ENCODE data around the gene LLGL1. TPM values are rescaled to one million over a fixed set of nuclear protein-coding genes. Genes with fewer than 3 reads are reported as not detected.

The LLGL1 gene
- polyA plus RNA-seq, 2 of the 4 experiments (the other 2 are of a cell fraction), result 11.2 to 19.3 TPM

DNA sequence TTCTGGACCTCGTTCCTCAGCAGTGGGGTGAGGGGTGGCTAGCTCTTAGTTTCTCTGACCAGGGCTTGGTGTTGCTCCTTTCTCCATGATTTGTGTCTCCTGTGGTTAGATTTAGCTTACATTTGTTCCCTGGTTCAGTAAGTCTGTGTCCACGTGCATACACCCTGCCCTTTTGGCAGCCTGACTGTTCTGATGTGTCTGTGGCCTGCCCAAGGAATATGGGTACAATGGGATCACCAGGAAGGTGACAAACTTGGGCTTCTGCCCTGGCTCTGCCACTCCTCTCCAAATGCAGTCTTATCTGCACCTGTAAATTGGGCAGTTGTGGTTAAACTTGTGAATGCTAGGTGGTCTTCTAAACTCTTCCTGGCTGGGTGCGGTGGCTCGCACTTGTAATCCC lies 24.3 kb upstream of the LLGL1 start:
- TF ChIP-seq RFX5 (IDR thresholded peaks at IDR 0.05), result no peak
- no peak for TF ChIP-seq RARB (CRISPR knock-in tag; IDR thresholded peaks at IDR 0.05)
- no peak for TF ChIP-seq CBX8 (IDR thresholded peaks at IDR 0.05)
- TF ChIP-seq, protein P1, sequence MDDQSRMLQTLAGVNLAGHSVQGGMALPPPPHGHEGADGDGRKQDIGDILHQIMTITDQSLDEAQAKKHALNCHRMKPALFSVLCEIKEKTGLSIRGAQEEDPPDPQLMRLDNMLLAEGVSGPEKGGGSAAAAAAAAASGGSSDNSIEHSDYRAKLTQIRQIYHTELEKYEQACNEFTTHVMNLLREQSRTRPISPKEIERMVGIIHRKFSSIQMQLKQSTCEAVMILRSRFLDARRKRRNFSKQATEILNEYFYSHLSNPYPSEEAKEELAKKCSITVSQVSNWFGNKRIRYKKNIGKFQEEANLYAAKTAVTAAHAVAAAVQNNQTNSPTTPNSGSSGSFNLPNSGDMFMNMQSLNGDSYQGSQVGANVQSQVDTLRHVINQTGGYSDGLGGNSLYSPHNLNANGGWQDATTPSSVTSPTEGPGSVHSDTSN (IDR thresholded peaks at IDR 0.05), result no peak
- no peak for TF ChIP-seq JUN (IDR thresholded peaks at IDR 0.05)
- TF ChIP-seq CHD2 (IDR thresholded peaks at IDR 0.05; ENCODE audit: low read length, partially characterized antibody), result no peak
- TF ChIP-seq SREBF2 (IDR thresholded peaks at IDR 0.05), result no peak
- no peak for TF ChIP-seq TFCP2L1 (CRISPR knock-in tag; IDR thresholded peaks at IDR 0.05)
- TF ChIP-seq BHLHE40 (IDR thresholded peaks at IDR 0.05; ENCODE audit: low read depth, low read length), result no peak
- TF ChIP-seq ESRRA (IDR thresholded peaks at IDR 0.05; ENCODE audit: borderline replicate concordance, low read length), result no peak
- TF ChIP-seq CHD4 (IDR thresholded peaks at IDR 0.05; ENCODE audit: borderline replicate concordance), result no peak
- no peak for TF ChIP-seq KDM1A (IDR thresholded peaks at IDR 0.05; ENCODE audit: low read depth)
- DNase-seq (ENCODE audit: low read depth in 1 of 2, low spot score in 1 of 2) (no peak), FAIRE-seq (no peak), ATAC-seq (no peak)
- POLR2A ChIA-PET, result interaction anchor here (1.8 kb wide), 1 partner anchor 18 kb away, joined by 8 read pairs; the partner anchor contains the start of gene ALKBH5
- 93% methylated on average over 4 of the region's 4 CpGs for WGBS (ENCODE audit: missing lambda C conversion rate)
- H3K27ac ChIP-seq, result no peak overlapping the region
- H3K4me1 ChIP-seq, result peaks cover 14% of the 10 kb centered on the region
- CTCF ChIA-PET, result interaction anchor here (0.8 to 13.0 kb wide), 6 partner anchors 11 to 62 kb away, joined by 3 to 106 read pairs (median 8); partner anchors contain the start of gene ALKBH5
- H3K9me3 ChIP-seq, result no peaks in the 10 kb centered on the region
- H3K4me2 ChIP-seq, result no peak overlapping the region
- no peak overlapping the region for H3K4me3 ChIP-seq

DNA sequence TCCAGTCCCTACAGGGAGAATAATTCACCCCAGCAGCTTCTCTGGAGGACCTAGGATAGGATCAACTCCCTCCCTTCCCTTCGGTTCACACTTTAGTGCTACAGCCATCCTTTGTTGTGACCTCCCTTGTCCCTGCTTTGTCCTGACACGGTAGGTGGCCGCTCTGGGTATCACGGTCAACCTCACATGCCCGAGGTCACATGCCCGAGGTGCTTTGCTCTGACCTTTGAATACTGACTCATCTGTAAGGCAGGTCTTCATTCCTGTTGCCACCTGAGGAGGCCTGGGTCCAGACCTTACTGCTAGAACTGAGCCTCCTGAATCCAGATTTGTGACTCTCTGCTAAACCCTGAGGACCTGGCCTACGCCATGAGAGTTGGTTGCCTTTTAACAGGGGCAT lies 22.1 kb upstream of the LLGL1 start:
- ATAC-seq, result peak in 1 of 2 experiments; percentile 50; a peak in 2 of 6 replicates
- Histone ChIP-seq H3K9me3 (no peaks in the 10 kb centered on the region), H3K4me2 (no peak overlapping the region; the same call in 2 of the 3 replicates), H3K4me3 (no peak overlapping the region), H3K4me1 (peaks cover 14% of the 10 kb centered on the region), H3K27ac (0 out of 6 replicates have a peak overlapping the region, but pooled peaks of 1 of the 2 experiments have one; percentile 6)
- FAIRE-seq, result peak; percentile 59
- TF ChIP-seq ESRRA (IDR thresholded peaks at IDR 0.05; ENCODE audit: borderline replicate concordance, low read length) (no peak), BHLHE40 (IDR thresholded peaks at IDR 0.05; ENCODE audit: low read depth, low read length) (no peak), FOXS1 (CRISPR knock-in tag; IDR thresholded peaks at IDR 0.05) (no peak), MAZ (IDR thresholded peaks at IDR 0.05; ENCODE audit: borderline replicate concordance, low read depth, low read length) (no peak), HOXA7 (CRISPR knock-in tag; IDR thresholded peaks at IDR 0.05) (no peak), ZSCAN20 (CRISPR knock-in tag; IDR thresholded peaks at IDR 0.05) (no peak), HDAC2 (IDR thresholded peaks at IDR 0.05) (no peak), FOSB (CRISPR knock-in tag; IDR thresholded peaks at IDR 0.05) (no peak), CHD4 (IDR thresholded peaks at IDR 0.05; ENCODE audit: borderline replicate concordance) (no peak)
- TF ChIP-seq, protein P2, sequence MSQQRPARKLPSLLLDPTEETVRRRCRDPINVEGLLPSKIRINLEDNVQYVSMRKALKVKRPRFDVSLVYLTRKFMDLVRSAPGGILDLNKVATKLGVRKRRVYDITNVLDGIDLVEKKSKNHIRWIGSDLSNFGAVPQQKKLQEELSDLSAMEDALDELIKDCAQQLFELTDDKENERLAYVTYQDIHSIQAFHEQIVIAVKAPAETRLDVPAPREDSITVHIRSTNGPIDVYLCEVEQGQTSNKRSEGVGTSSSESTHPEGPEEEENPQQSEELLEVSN (IDR thresholded peaks at IDR 0.05; ENCODE audit: borderline replicate concordance, low read depth), result no peak
- TF ChIP-seq, protein P3, sequence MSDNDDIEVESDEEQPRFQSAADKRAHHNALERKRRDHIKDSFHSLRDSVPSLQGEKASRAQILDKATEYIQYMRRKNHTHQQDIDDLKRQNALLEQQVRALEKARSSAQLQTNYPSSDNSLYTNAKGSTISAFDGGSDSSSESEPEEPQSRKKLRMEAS (IDR thresholded peaks at IDR 0.05), result no peak
- TF ChIP-seq, protein P4, sequence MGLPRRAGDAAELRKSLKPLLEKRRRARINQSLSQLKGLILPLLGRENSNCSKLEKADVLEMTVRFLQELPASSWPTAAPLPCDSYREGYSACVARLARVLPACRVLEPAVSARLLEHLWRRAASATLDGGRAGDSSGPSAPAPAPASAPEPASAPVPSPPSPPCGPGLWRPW (IDR thresholded peaks at IDR 0.05), result no peak
- TF ChIP-seq, protein P5, sequence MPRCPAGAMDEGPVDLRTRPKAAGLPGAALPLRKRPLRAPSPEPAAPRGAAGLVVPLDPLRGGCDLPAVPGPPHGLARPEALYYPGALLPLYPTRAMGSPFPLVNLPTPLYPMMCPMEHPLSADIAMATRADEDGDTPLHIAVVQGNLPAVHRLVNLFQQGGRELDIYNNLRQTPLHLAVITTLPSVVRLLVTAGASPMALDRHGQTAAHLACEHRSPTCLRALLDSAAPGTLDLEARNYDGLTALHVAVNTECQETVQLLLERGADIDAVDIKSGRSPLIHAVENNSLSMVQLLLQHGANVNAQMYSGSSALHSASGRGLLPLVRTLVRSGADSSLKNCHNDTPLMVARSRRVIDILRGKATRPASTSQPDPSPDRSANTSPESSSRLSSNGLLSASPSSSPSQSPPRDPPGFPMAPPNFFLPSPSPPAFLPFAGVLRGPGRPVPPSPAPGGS (IDR thresholded peaks at IDR 0.05), result no peak
- TF ChIP-seq, protein P6, sequence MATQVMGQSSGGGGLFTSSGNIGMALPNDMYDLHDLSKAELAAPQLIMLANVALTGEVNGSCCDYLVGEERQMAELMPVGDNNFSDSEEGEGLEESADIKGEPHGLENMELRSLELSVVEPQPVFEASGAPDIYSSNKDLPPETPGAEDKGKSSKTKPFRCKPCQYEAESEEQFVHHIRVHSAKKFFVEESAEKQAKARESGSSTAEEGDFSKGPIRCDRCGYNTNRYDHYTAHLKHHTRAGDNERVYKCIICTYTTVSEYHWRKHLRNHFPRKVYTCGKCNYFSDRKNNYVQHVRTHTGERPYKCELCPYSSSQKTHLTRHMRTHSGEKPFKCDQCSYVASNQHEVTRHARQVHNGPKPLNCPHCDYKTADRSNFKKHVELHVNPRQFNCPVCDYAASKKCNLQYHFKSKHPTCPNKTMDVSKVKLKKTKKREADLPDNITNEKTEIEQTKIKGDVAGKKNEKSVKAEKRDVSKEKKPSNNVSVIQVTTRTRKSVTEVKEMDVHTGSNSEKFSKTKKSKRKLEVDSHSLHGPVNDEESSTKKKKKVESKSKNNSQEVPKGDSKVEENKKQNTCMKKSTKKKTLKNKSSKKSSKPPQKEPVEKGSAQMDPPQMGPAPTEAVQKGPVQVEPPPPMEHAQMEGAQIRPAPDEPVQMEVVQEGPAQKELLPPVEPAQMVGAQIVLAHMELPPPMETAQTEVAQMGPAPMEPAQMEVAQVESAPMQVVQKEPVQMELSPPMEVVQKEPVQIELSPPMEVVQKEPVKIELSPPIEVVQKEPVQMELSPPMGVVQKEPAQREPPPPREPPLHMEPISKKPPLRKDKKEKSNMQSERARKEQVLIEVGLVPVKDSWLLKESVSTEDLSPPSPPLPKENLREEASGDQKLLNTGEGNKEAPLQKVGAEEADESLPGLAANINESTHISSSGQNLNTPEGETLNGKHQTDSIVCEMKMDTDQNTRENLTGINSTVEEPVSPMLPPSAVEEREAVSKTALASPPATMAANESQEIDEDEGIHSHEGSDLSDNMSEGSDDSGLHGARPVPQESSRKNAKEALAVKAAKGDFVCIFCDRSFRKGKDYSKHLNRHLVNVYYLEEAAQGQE (IDR thresholded peaks at IDR 0.05), result no peak
- CTCF ChIA-PET, result interaction anchor here (0.6 to 13.0 kb wide), 9 partner anchors 12 to 587 kb away, joined by 3 to 106 read pairs (median 3); no protein-coding TSS in a partner anchor
- 65% methylated on average over 7 of the region's 7 CpGs for WGBS (ENCODE audit: missing lambda C conversion rate)
- POLR2A ChIA-PET, result interaction anchor here (1.3 kb wide), 1 partner anchor 20 kb away, joined by 5 read pairs; the partner anchor contains the start of gene ALKBH5
- no peak for DNase-seq (ENCODE audit: low read depth in 1 of 2, low spot score in 1 of 2)

All from A549 (cell line).